ENCODE measurements around the gene VRK1.

Gene VRK1

DNA sequence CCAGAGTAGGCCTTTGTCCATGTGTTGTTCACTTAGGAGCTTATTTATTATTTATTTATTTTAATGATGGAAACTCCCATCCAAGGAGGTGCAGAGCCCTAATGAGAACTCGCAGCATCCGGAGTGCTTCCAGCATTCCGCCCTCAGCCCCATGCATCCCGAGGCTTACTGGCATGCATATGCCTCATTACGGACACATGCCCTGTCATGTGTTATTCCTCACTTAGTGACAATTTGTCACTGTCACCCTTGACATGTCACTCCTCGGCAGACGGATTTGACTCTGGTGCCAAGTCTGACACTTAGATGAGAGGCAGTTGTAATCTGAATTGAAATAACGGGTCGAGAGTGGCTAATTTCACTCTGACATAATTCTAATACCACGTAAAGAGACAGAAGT, 132.8 kb downstream of the VRK1 start:
- DNase-seq = no peak

DNA sequence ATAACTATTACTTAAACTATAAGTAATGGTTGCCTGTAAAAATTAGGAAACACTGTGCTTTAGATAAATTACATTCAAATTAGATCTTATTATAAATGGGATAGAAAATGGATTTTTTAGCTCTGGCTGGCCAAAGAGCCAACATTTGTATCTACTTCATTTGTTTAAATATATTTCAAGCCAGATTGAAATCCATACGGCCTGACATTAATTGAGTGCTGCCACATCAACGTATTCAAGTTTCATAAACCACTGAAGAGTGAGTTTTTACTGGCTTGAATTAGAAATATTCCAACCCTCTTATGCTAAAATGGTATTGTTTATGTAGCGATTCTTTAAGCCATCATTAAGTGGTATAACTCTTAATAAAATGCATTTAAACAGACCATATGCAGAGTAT, 133.3 kb downstream of the VRK1 start:
- no peak for DNase-seq
